ENCODE data around the gene PIPOX. TPM values are rescaled to one million over a fixed set of nuclear protein-coding genes. Genes with fewer than 3 reads are reported as not detected.

PIPOX gene
- polyA plus RNA-seq, 3 donors = 0.30 to 0.56 TPM; not detected in 1

DNA sequence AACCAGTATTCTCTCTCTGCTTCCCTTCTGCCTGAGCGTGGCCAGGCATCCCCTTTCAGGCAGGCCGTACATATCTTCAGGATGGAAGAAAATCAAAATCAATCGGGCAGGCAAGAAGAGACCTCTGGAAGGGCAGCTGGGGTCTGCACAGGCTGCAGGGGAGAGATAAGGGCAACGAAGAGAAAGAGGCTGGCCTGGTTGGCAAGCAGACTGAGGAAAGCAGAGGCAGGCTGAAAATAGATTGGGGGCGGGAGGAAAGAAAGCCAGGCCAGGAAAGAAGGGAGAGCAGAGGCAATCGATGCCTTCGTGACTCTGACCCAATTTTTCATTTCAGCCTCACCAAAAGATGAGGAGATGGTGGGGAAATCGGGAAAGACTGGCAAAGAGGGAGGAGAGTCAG lies 18.1 kb downstream of the PIPOX start:
- no peaks in the 10 kb centered on the region for H3K79me2 ChIP-seq (ENCODE audit: insufficient read depth, low read length)
- no peak overlapping the region for H3K4me3 ChIP-seq (replicated peaks in 1 of 3; ENCODE audit: low read depth in 2 of 3, low read length in 3 of 3)
- 57% methylated on average over 4 of the region's 8 CpGs for WGBS (ENCODE audit: insufficient coverage)
- H3K4me2 ChIP-seq (replicated peaks; ENCODE audit: extremely low read depth, low read length, poor library complexity, severe bottlenecking) = no peak overlapping the region
- H3K27ac Mint-ChIP-seq = no peak overlapping the region
- peaks cover 3 to 7% of the 10 kb centered on the region in 2 donors for H3K4me1 ChIP-seq (ENCODE audit: control insufficient read depth in 1 of 2, insufficient read depth in 2 of 2, low read length in 2 of 2)
- H3K27me3 Mint-ChIP-seq (ENCODE audit: low read depth in 3 of 3) = peaks cover 0 to 12% (median 3%) of the 10 kb centered on the region in 3 donors
- peaks cover 4% of the 10 kb centered on the region for H3K4me1 Mint-ChIP-seq
- TF ChIP-seq, protein P1, sequence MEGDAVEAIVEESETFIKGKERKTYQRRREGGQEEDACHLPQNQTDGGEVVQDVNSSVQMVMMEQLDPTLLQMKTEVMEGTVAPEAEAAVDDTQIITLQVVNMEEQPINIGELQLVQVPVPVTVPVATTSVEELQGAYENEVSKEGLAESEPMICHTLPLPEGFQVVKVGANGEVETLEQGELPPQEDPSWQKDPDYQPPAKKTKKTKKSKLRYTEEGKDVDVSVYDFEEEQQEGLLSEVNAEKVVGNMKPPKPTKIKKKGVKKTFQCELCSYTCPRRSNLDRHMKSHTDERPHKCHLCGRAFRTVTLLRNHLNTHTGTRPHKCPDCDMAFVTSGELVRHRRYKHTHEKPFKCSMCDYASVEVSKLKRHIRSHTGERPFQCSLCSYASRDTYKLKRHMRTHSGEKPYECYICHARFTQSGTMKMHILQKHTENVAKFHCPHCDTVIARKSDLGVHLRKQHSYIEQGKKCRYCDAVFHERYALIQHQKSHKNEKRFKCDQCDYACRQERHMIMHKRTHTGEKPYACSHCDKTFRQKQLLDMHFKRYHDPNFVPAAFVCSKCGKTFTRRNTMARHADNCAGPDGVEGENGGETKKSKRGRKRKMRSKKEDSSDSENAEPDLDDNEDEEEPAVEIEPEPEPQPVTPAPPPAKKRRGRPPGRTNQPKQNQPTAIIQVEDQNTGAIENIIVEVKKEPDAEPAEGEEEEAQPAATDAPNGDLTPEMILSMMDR (IDR thresholded peaks at IDR 0.05) = no peak
- no peaks in the 10 kb centered on the region for H3K9me3 Mint-ChIP-seq
- H2AFZ ChIP-seq (ENCODE audit: insufficient read depth, low read depth, low read length, poor library complexity, severe bottlenecking) = no peak overlapping the region
- H3K36me3 Mint-ChIP-seq = no peaks in the 10 kb centered on the region
- H3K27ac ChIP-seq (ENCODE audit: low read depth in 1 of 2, low read length in 2 of 2) = no peak overlapping the region
- no peak overlapping the region for H3K4me3 Mint-ChIP-seq
- intact Hi-C loops (cut with micrococcal nuclease) = no loop called here
- DNase-seq = no peak
- H3K9me3 ChIP-seq (replicated peaks in 1 of 2; ENCODE audit: control insufficient read depth in 1 of 2, insufficient read depth in 1 of 2, low read length in 2 of 2) = no peaks in the 10 kb centered on the region
- no peak overlapping the region for H3K9ac ChIP-seq (ENCODE audit: insufficient read depth, low read length, poor library complexity, severe bottlenecking)
- H4K20me1 ChIP-seq (ENCODE audit: insufficient read depth, low read length) = no peaks in the 10 kb centered on the region
- no peaks in the 10 kb centered on the region for H3K36me3 ChIP-seq (replicated peaks in 1 of 2; ENCODE audit: control insufficient read depth in 1 of 2, insufficient read depth in 2 of 2, low read length in 2 of 2)
- H3K27me3 ChIP-seq (ENCODE audit: control insufficient read depth in 2 of 2, insufficient read depth in 2 of 2, low read length in 2 of 2) = no peaks in the 10 kb centered on the region

DNA sequence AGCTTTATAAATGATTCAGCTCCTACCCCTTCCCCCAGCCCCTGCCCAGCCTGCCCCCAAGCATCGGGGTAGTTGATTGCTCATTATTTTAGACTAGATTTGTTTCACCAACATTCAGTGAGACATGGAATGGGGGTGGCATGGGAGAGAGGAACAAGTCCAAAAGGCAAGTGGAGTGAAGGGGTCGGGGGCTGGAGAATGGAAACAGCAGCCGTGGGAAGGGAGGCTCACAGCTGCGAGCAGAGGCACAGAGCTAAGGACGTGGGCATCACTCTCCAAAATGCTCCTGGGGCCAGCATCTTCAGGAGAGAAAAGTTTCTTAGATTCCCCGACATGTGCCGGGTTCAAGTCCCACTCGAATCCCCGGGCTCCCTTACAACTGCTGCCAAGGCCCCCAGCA lies 19.3 kb downstream of the PIPOX start:
- H3K9me3 Mint-ChIP-seq = no peaks in the 10 kb centered on the region

More for the DNA sequence above, 19.3 kb downstream of the PIPOX start:
- Histone ChIP-seq H3K9me3 (replicated peaks in 1 of 2; ENCODE audit: control insufficient read depth in 1 of 2, insufficient read depth in 1 of 2, low read length in 2 of 2) (no peaks in the 10 kb centered on the region), H3K36me3 (replicated peaks in 1 of 2; ENCODE audit: control insufficient read depth in 1 of 2, insufficient read depth in 2 of 2, low read length in 2 of 2) (no peaks in the 10 kb centered on the region), H2AFZ (ENCODE audit: insufficient read depth, low read depth, low read length, poor library complexity, severe bottlenecking) (no peak overlapping the region), H3K4me3 (replicated peaks in 1 of 3; ENCODE audit: low read depth in 2 of 3, low read length in 3 of 3) (no peak overlapping the region), H3K9ac (ENCODE audit: insufficient read depth, low read length, poor library complexity, severe bottlenecking) (no peak overlapping the region), H3K4me2 (replicated peaks; ENCODE audit: extremely low read depth, low read length, poor library complexity, severe bottlenecking) (no peak overlapping the region), H3K79me2 (ENCODE audit: insufficient read depth, low read length) (no peaks in the 10 kb centered on the region), H4K20me1 (ENCODE audit: insufficient read depth, low read length) (no peaks in the 10 kb centered on the region), H3K27me3 (ENCODE audit: control insufficient read depth in 2 of 2, insufficient read depth in 2 of 2, low read length in 2 of 2) (no peaks in the 10 kb centered on the region), H3K4me1 (ENCODE audit: control insufficient read depth in 1 of 2, insufficient read depth in 2 of 2, low read length in 2 of 2) (peaks cover 3 to 7% of the 10 kb centered on the region in 2 donors), H3K27ac (ENCODE audit: low read depth in 1 of 2, low read length in 2 of 2) (no peak overlapping the region)
- Mint-ChIP-seq H3K27ac (no peak overlapping the region), H3K27me3 (ENCODE audit: low read depth in 3 of 3) (peaks cover 0 to 10% (median 3%) of the 10 kb centered on the region in 3 donors), H3K4me1 (peaks cover 4% of the 10 kb centered on the region), H3K36me3 (no peaks in the 10 kb centered on the region), H3K4me3 (no peak overlapping the region)
- 96% methylated on average over 8 of the region's 9 CpGs for WGBS (ENCODE audit: insufficient coverage)
- TF ChIP-seq, protein P1 (IDR thresholded peaks at IDR 0.05) = no peak
- no peak for DNase-seq
- intact Hi-C loops (cut with micrococcal nuclease) = no loop called here

Measured in CD14-positive monocyte (primary cell).